Endothelial cell of umbilical vein (primary cell): ENCODE results near the gene NEK4.

Source experiments
- EZH2 ChIP-seq: IDR thresholded peaks from 2 replicates; pipeline ENCODE4 v1.6.1; 2012; ENCODE audit warnings: borderline replicate concordance, low read depth, mild to moderate bottlenecking, moderate library complexity, low read length, inconsistent platforms; ENCODE audit not compliant: severe bottlenecking
- JUN ChIP-seq: IDR thresholded peaks from 2 replicates; pipeline ENCODE4 v1.6.1; 2011; ENCODE audit warnings: borderline replicate concordance, low read depth; ENCODE audit not compliant: insufficient read length, insufficient read depth

- TF ChIP-seq EZH2 (no peak), JUN (no peak)
These were observed 58.2 kb downstream of the NEK4 start for GRCh38 chr3:52712291-52713212.
